ENCODE data around the gene SLC23A3. TPM values are rescaled to one million over a fixed set of nuclear protein-coding genes. Genes with fewer than 3 reads are reported as not detected.

SLC23A3 gene
- total RNA-seq (2021) (7.1 and 7.9 TPM in 2 replicates), Bru-seq, nascent RNA (percentile 55 among the genes with signal in this experiment), BruChase-seq, experiment 1, labeled RNA remaining after a 2-hour chase (percentile 65 among the genes with signal in this experiment), BruChase-seq, experiment 2, labeled RNA remaining after a 6-hour chase (percentile 74 among the genes with signal in this experiment)
- long read RNA-seq, partial matches to known transcripts, result 2 of 2 reads
- long read RNA-seq, other reads (novel, unspliced or antisense), result 0 of 2 reads

GRCh38 chr2:219169930-219170654, at the start of gene SLC23A3:
Gene SLC23A3, minus strand, starts transcription at chr2:219170029. Its CDS starts 45 bp downstream, at chr2:219169984.
- no peak within 1 kb of the TSS for H3K27ac ChIP-seq
- peaks cover 16% of the 10 kb centered on the region; the same call in 1 of the 2 replicates for H3F3A ChIP-seq (ENCODE audit: insufficient read depth, low read depth)
- no peak within 1 kb of the TSS for H3K4me3 ChIP-seq
- DNase-seq, result no peak
- ChIA-PET CTCF (no interaction called here), POLR2A (ENCODE audit: unreplicated experiment) (interaction anchor here (0.6 kb wide), 1 partner anchor 49 kb away, joined by 3 read pairs; the partner anchor contains the start of gene ABCB6)
- H3K27me3 ChIP-seq (ENCODE audit: insufficient read depth, low read depth), result no peaks in the 10 kb centered on the region
- no peaks in the 10 kb centered on the region for H3K9me3 ChIP-seq (ENCODE audit: insufficient read depth, low read depth)
- peaks cover under 1% of the 10 kb centered on the region; the same call in 1 of the 2 replicates for H3K4me1 ChIP-seq (replicated peaks; ENCODE audit: insufficient read depth)
- TF ChIP-seq CTCF (conservative IDR thresholded peaks at IDR 0.05) (no peak), EZH2 (IDR thresholded peaks at IDR 0.05; ENCODE audit: low read depth) (no peak)
- no peak within 1 kb of the TSS for H2AFZ ChIP-seq
- H3K4me2 ChIP-seq, result no peak within 1 kb of the TSS
- no TSS peak for BruUV-seq (replicated peaks)
- H3K9me2 ChIP-seq (ENCODE audit: insufficient read depth), result no peaks in the 10 kb centered on the region
- intact Hi-C loops (cut with micrococcal nuclease; ENCODE audit: unreplicated experiment), result no loop called here
- peaks cover 10% of the 10 kb centered on the region for H3K79me2 ChIP-seq (ENCODE audit: low read depth)
- 0 out of 2 replicates have a peak, but pooled peaks cover 12% of the 10 kb centered on the region for H3K36me3 ChIP-seq (ENCODE audit: low read depth)
- H4K20me1 ChIP-seq (ENCODE audit: insufficient read depth), result no peaks in the 10 kb centered on the region; the same call in 1 of the 2 replicates

GRCh38 chr2:219218732-219219701, 49.2 kb upstream of the SLC23A3 start, which contains the start of gene ABCB6:
Gene ABCB6, minus strand, starts transcription at chr2:219218958. Its CDS starts 285 bp downstream, at chr2:219218673.
- Histone ChIP-seq H3K79me2 (ENCODE audit: low read depth) (peaks cover 7% of the 10 kb centered on the region), H3F3A (ENCODE audit: insufficient read depth, low read depth) (peaks cover 16% of the 10 kb centered on the region; the same call in 1 of the 2 replicates), H3K4me2 (peak within 1 kb of the TSS; percentile 91), H2AFZ (peak within 1 kb of the TSS; percentile 75), H3K9me3 (ENCODE audit: insufficient read depth, low read depth) (no peaks in the 10 kb centered on the region), H3K4me3 (peak within 1 kb of the TSS; percentile 64), H3K9me2 (ENCODE audit: insufficient read depth) (no peaks in the 10 kb centered on the region), H4K20me1 (ENCODE audit: insufficient read depth) (no peaks in the 10 kb centered on the region), H3K27ac (peak within 1 kb of the TSS; percentile 90), H3K4me1 (replicated peaks; ENCODE audit: insufficient read depth) (peaks cover 13% of the 10 kb centered on the region), H3K36me3 (ENCODE audit: low read depth) (no peaks in the 10 kb centered on the region), H3K27me3 (ENCODE audit: insufficient read depth, low read depth) (no peaks in the 10 kb centered on the region)
- ChIA-PET CTCF (interaction anchor here (0.7 kb wide), 1 partner anchor 42 kb away, joined by 5 read pairs; the partner anchor contains the start of gene CNPPD1), POLR2A (ENCODE audit: unreplicated experiment) (interaction anchor here (0.6 to 0.7 kb wide), 5 partner anchors 21 to 188 kb away, joined by 3 to 12 read pairs (median 4); no protein-coding TSS in a partner anchor)
- TF ChIP-seq CTCF (conservative IDR thresholded peaks at IDR 0.05) (no peak), EZH2 (IDR thresholded peaks at IDR 0.05; ENCODE audit: low read depth) (no peak)
- intact Hi-C loops (cut with micrococcal nuclease; ENCODE audit: unreplicated experiment), result loop anchor here (1.0 to 2.0 kb wide), 6 partner anchors 10 to 75 kb away; partner anchors contain the start of genes ANKZF1, ATG9A, DNAJB2 and NHEJ1
- DNase-seq, result peak; percentile 67 to 91
- no TSS peak for BruUV-seq (replicated peaks)

All from PC-9 (cell line).